ENCODE results near the gene TRUB2. TPM values are rescaled to one million over a fixed set of nuclear protein-coding genes. Genes with fewer than 3 reads are reported as not detected.

Gene TRUB2
- total and polyA plus RNA-seq, 2 of the 13 experiments (the other 11 are each of a cell fraction or from before 2014, with no cell fraction given): 22.3 to 41.2 TPM

GRCh38 chr9:128339761-128340690 lies 17.8 kb upstream of the TRUB2 start, which contains the start of gene SLC27A4 (continued):
- no peak for TF ChIP-seq HMG20B (CRISPR knock-in tag; conservative IDR thresholded peaks at IDR 0.05)
- no peak for TF ChIP-seq ARNT (IDR thresholded peaks at IDR 0.05)
- no peak for TF ChIP-seq IKZF1 (IDR thresholded peaks at IDR 0.05)
- peak; percentile 52; the same call in 1 of the 2 replicates for TF ChIP-seq ZNF839 (CRISPR knock-in tag; IDR thresholded peaks at IDR 0.05; ENCODE audit: borderline replicate concordance)
- TF ChIP-seq ZKSCAN1 (IDR thresholded peaks at IDR 0.05; ENCODE audit: low read length): 0 out of 2 replicates have a peak, but pooled peaks have one; percentile 23
- TF ChIP-seq ZFP41 (CRISPR knock-in tag; IDR thresholded peaks at IDR 0.05; ENCODE audit: borderline replicate concordance): 0 out of 2 replicates have a peak, but pooled peaks have one; percentile 35
- peak; percentile 65 for TF ChIP-seq GABPB1 (CRISPR knock-in tag; IDR thresholded peaks at IDR 0.05)
- peak; percentile 98 for TF ChIP-seq SSRP1 (CRISPR knock-in tag; IDR thresholded peaks at IDR 0.05)
- peak; percentile 88 for TF ChIP-seq HNRNPLL (IDR thresholded peaks at IDR 0.05; ENCODE audit: low read depth, low read length, poor library complexity, severe bottlenecking)
- no peak for TF ChIP-seq SMARCC2 (IDR thresholded peaks at IDR 0.05)
- peak; percentile 86 for TF ChIP-seq ADNP (CRISPR knock-in tag; IDR thresholded peaks at IDR 0.05)
- TF ChIP-seq ZNF589 (CRISPR knock-in tag; conservative IDR thresholded peaks at IDR 0.05): peak; percentile 66; the same call in 1 of the 2 replicates
- TF ChIP-seq ZNF33B (CRISPR knock-in tag; IDR thresholded peaks at IDR 0.05): 0 out of 2 replicates have a peak, but pooled peaks have one; percentile 24
- peak; percentile 83 for TF ChIP-seq ZNF24 (IDR thresholded peaks at IDR 0.05)
- TF ChIP-seq ZNF350 (CRISPR knock-in tag; IDR thresholded peaks at IDR 0.05; ENCODE audit: borderline replicate concordance, low read depth): peak; percentile 86
- TF ChIP-seq NONO (IDR thresholded peaks at IDR 0.05): no peak
- peak; percentile 69 for TF ChIP-seq NONO (CRISPR knock-in tag; conservative IDR thresholded peaks at IDR 0.05)
- TF ChIP-seq TAF15 (IDR thresholded peaks at IDR 0.05; ENCODE audit: low read depth, low read length, poor library complexity, severe bottlenecking): peak; percentile 78
- peak; percentile 74 for TF ChIP-seq HNF1B (CRISPR knock-in tag; IDR thresholded peaks at IDR 0.05)
- peak; percentile 68; the same call in 1 of the 2 replicates for TF ChIP-seq HBP1 (CRISPR knock-in tag; IDR thresholded peaks at IDR 0.05; ENCODE audit: low read depth)
- TF ChIP-seq ZNF142 (CRISPR knock-in tag; IDR thresholded peaks at IDR 0.05): no peak
